Stimulated activated effector memory CD8-positive, alpha-beta T cell treated with anti-CD3 and anti-CD28 coated beads, Interleukin-12 subunit alpha, Interleukin-12 subunit beta, amount 100 ng/mL, for 72 hours (primary cell): ENCODE results near the gene CDK5RAP2.
"Not testable (repeated sequence)": the region's sequence is repeated elsewhere in the genome, so short reads cannot be mapped to it uniquely, and the experiment has no call there.

Source experiments
- ATAC-seq: fragments of 150-1000 bp; cut with Tn5 transposase; 2 replicates; pipeline ENCODE4 v1.10.0; 2021
- DNase-seq, 2 donors: peaks; one replicate each; pipeline ENCODE4 v3.0.0; 2021 to 2022; ENCODE audit warnings: low spot score in 2 of 2
- H3K27ac Mint-ChIP-seq: one replicate; pipeline ENCODE4 v1.8.0; 2022; ENCODE audit warnings: mild to moderate bottlenecking, mixed read lengths
- H3K36me3 Mint-ChIP-seq: one replicate; pipeline ENCODE4 v1.8.0; 2022; ENCODE audit warnings: mild to moderate bottlenecking, mixed read lengths
- H3K4me1 Mint-ChIP-seq: one replicate; pipeline ENCODE4 v1.8.0; 2022; ENCODE audit warnings: mixed read lengths
- H3K4me3 Mint-ChIP-seq: one replicate; pipeline ENCODE4 v1.8.0; 2022; ENCODE audit warnings: mild to moderate bottlenecking, mixed read lengths
- H3K9me3 Mint-ChIP-seq: one replicate; pipeline ENCODE4 v1.8.0; 2022; ENCODE audit warnings: mixed read lengths

CDK5RAP2 gene

DNA sequence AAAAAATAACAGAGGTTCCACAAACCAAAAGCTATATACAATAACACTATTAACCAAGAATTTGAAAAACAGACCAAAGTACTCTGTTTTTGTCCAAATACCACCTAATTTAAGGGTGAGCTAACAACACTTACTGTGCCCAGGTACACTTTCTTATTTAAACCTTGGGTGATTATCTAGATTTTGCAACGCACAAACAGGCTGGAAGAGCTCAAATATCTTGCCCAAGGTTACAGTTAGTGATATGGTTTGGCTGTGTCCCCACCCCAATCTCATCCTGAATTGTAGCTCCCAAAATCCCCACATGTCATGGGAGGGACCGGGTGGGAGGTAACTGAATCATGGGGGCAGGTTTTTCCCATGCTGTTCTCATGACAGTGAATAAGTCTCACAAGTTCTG, 58.9 kb downstream of the CDK5RAP2 start:
- Mint-ChIP-seq H3K36me3 (peaks cover 92% of the 10 kb centered on the region), H3K9me3 (no peaks in the 10 kb centered on the region), H3K4me3 (no peak overlapping the region), H3K27ac (no peak overlapping the region), H3K4me1 (no peaks in the 10 kb centered on the region)
- DNase-seq (no peak), ATAC-seq (no peak)

DNA sequence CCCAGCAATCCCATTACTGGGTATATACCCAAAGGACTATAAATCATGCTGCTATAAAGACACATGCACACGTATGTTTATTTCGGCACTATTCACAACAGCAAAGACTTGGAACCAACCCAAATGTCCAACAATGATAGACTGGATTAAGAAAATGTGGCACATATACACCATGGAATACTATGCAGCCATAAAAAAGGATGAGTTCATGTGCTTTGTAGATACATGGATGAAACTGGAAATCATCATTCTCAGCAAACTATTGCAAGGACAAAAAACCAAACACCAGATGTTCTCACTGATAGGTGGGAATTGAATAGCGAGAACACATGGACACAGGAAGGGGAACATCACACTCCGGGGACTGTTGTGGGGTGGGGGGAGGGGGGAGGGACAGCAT, 64.0 kb downstream of the CDK5RAP2 start:
- H3K4me3 Mint-ChIP-seq, H3K27ac Mint-ChIP-seq: not testable (repeated sequence)

DNA sequence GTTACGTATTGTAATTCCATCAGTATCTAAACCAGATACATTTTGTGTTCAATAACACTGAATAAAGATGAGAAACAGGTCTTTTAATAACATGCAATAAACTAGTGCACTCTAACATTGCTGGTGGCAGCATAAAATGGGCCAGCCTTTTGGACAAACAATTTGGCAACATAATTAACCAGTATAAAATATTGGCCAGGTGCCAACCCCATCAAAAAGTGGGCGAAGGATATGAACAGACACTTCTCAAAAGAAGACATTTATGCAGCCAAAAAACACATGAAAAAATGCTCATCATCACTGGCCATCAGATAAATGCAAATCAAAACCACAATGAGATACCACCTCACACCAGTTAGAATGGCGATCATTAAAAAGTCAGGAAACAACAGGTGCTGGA, 64.5 kb downstream of the CDK5RAP2 start:
- H3K27ac Mint-ChIP-seq, H3K9me3 Mint-ChIP-seq, ATAC-seq: not testable (repeated sequence)

More for the DNA sequence above, 64.0 kb downstream of the CDK5RAP2 start:
- not testable (repeated sequence) for H3K9me3 Mint-ChIP-seq, H3K4me1 Mint-ChIP-seq, ATAC-seq, DNase-seq
- H3K36me3 Mint-ChIP-seq: peaks cover 88% of the 10 kb centered on the region

DNA sequence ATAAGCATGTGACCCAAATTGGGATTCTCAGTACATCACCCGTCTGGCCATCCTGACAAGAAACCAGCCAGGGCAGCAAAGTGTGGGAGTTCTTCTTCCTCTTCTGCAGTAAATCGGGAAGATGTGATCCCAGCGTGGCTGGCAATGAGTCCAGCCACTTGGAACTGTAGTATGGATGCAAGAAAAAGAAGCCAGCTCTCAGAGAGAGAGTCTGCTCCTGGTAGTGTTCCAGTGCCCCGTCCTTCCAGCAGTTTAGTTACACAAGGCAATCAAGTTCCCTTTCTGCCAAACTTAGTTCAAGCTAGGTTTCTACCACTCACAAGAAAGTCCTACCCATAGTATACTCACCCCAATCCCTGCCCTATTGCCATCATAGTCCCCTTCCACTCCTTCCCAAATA, 65.6 kb downstream of the CDK5RAP2 start:
- peaks cover 72% of the 10 kb centered on the region for H3K36me3 Mint-ChIP-seq
- H3K4me1 Mint-ChIP-seq: peaks cover 7% of the 10 kb centered on the region
- no peaks in the 10 kb centered on the region for H3K9me3 Mint-ChIP-seq
- no peak overlapping the region for H3K27ac Mint-ChIP-seq
- ATAC-seq (no peak), DNase-seq (no peak)
- no peak overlapping the region for H3K4me3 Mint-ChIP-seq

More for the DNA sequence above, 64.5 kb downstream of the CDK5RAP2 start:
- not testable (repeated sequence) for H3K4me3 Mint-ChIP-seq, DNase-seq, H3K4me1 Mint-ChIP-seq
- peaks cover 83% of the 10 kb centered on the region for H3K36me3 Mint-ChIP-seq

DNA sequence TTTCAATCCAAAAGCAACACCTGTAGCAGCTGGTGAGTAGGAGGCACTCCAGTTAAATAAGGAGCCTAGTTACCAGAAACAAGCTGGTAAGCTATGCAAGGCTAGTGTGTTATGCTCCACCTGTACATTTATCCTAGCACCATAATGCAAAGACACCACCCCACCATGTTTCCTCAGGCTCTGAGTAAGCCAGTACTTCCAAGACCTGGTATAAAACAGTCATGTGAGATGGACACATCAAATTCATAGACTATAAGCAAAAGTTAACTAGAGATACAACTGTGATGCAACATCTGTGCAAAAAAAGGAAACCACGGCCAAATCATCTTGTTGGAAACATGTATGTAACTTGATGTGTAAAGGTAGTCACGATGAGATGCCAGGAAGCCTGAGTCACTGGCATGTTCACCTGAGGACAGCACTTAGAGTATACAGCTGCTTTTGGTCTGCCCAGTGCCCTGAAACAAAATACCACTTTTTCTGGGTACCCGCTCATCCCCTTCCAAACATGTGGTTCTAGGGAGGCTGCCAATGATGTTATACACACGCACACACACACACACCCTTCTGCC, 66.1 kb downstream of the CDK5RAP2 start:
- Mint-ChIP-seq H3K4me3 (no peak overlapping the region), H3K4me1 (peaks cover 7% of the 10 kb centered on the region), H3K9me3 (no peaks in the 10 kb centered on the region), H3K27ac (no peak overlapping the region), H3K36me3 (peaks cover 72% of the 10 kb centered on the region)
- DNase-seq (no peak), ATAC-seq (no peak)

DNA sequence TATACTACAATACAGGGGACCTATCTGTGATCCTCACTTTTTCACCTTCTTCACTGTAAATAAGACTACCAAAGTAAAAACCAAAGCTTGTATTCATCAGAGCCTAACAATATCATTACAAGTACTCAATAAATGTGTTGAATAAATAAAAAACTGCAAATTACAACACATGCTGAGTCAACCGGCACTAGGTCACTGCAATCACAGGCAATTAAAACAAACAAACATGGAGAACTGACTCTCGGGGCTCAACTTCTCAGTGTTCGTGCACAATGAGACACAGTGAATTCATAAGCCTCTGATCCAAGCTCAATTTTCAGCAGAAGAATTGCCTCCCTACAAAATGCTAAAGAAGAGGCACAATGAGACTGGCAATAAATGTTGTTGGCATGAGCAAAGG, 69.2 kb downstream of the CDK5RAP2 start:
- Mint-ChIP-seq H3K9me3 (no peaks in the 10 kb centered on the region), H3K27ac (no peak overlapping the region), H3K4me1 (peaks cover 10% of the 10 kb centered on the region), H3K36me3 (peaks cover 57% of the 10 kb centered on the region), H3K4me3 (no peak overlapping the region)
- DNase-seq: no peak
- ATAC-seq: no peak

DNA sequence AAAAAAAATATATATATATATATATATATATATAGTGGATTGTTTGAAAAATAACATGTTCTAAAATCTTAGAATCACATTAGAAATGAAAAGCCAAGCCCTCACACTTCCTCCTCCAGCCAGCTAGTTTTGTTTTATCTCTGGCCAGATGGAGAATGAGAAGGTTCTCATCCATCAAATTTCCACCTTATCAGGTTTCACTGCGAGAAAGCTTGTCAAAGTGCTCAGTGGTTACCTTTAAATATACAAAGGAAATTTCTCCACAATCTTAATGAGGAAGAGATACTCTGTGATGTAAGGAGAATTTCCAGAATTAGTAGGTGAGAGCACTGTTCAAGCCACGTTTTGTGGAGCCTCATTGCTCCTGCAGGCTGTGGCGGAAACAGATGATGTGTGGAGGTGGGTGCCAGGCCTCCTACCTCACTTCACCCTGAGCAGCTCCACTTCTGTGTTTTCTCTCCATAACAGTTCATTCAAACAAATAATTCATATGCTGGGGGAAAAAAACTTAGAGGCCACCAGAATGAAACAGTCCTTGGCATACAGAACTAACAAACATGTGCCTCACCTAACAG, 71.9 kb downstream of the CDK5RAP2 start:
- no peak overlapping the region for H3K27ac Mint-ChIP-seq
- H3K36me3 Mint-ChIP-seq: peaks cover 36% of the 10 kb centered on the region
- peaks cover 27% of the 10 kb centered on the region for H3K4me1 Mint-ChIP-seq
- no peaks in the 10 kb centered on the region for H3K9me3 Mint-ChIP-seq
- no peak overlapping the region for H3K4me3 Mint-ChIP-seq
- no peak for ATAC-seq
- DNase-seq: no peak

DNA sequence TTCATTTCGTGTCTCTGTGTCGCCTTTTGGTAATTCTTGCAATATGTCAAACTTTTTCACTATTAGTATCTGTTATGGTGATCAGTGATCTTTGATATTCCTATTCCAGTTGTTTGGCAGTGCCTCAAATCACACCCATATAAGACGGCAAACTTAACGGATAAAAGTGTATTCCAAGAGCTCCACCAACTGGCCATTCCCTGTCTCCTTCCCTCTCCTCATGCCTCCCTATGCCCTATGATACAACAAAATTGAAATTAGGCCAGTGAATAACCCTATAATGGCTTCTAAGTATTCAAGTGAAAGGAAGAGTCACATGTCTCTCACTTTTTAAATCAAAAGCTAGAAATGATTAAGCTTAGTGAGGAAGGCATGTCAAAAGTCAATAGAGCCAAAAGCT, 74.8 kb downstream of the CDK5RAP2 start:
- peaks cover 36% of the 10 kb centered on the region for H3K36me3 Mint-ChIP-seq
- no peaks in the 10 kb centered on the region for H3K9me3 Mint-ChIP-seq
- peak overlapping the region; percentile 3 for H3K27ac Mint-ChIP-seq
- H3K4me3 Mint-ChIP-seq: no peak overlapping the region
- ATAC-seq: peak; percentile 28
- DNase-seq: no peak
- H3K4me1 Mint-ChIP-seq: peaks cover 34% of the 10 kb centered on the region

DNA sequence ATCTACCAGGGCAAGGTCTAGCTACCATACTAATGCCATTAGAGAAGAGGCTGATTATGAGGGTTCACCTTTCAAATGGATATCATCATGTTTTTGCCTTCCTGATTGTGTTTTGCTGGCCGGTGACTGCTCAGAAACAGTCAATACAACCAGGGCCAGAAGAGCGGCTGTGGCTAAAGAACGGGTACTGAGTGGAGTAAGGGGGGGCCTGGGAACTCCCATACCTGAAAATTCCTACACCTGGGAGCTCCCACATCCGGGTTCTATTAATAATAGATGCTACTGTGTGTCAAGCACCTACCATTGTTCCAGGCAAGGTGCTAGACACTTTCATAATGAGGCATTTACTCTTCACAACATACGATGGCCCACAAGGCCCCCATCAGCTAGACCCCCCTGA, 79.2 kb downstream of the CDK5RAP2 start:
- no peak overlapping the region for H3K27ac Mint-ChIP-seq
- no peak for ATAC-seq
- no peaks in the 10 kb centered on the region for H3K9me3 Mint-ChIP-seq
- peaks cover 22% of the 10 kb centered on the region for H3K36me3 Mint-ChIP-seq
- no peak overlapping the region for H3K4me3 Mint-ChIP-seq
- peaks cover 30% of the 10 kb centered on the region for H3K4me1 Mint-ChIP-seq
- DNase-seq: no peak

DNA sequence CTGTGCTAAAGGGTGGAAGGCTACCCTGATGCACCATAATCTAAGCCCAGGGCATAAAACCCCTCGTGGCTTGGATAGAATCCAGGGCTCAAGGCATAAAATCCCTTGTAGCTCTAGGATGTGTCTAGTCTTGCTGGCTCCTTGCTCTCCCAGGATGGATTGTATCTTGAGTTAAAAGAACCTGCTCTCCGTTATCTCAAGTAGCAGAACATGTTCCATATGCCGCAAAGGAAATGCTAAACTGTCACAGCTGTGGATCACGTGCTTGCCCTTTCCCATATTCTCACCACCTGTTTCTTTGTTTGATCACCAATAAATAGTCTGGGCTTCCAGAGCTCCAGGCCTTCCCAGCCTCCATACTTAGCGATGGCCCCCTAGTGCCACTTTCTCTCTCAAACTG, 82.1 kb downstream of the CDK5RAP2 start:
- ATAC-seq, H3K27ac Mint-ChIP-seq, H3K9me3 Mint-ChIP-seq, H3K4me3 Mint-ChIP-seq, DNase-seq: not testable (repeated sequence)
- Mint-ChIP-seq H3K4me1 (peaks cover 13% of the 10 kb centered on the region), H3K36me3 (peaks cover 20% of the 10 kb centered on the region)

DNA sequence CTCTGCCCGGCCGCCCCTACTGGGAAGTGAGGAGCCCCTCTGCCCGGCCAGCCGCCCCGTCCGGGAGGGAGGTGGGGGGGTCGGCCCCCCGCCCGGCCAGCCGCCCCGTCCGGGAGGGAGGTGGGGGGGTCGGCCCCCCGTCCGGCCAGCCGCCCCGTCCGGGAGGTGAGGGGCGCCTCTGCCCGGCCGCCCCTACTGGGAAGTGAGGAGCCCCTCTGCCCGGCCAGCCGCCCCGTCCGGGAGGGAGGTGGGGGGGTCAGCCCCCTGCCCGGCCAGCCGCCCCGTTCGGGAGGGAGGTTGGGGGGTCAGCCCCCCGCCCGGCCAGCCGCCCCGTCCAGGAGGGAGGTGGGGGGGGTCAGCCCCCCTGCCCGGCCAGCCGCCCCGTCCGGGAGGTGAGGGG, 83.5 kb downstream of the CDK5RAP2 start:
- ATAC-seq, H3K27ac Mint-ChIP-seq: not testable (repeated sequence)
- peaks cover 13% of the 10 kb centered on the region for H3K36me3 Mint-ChIP-seq

DNA sequence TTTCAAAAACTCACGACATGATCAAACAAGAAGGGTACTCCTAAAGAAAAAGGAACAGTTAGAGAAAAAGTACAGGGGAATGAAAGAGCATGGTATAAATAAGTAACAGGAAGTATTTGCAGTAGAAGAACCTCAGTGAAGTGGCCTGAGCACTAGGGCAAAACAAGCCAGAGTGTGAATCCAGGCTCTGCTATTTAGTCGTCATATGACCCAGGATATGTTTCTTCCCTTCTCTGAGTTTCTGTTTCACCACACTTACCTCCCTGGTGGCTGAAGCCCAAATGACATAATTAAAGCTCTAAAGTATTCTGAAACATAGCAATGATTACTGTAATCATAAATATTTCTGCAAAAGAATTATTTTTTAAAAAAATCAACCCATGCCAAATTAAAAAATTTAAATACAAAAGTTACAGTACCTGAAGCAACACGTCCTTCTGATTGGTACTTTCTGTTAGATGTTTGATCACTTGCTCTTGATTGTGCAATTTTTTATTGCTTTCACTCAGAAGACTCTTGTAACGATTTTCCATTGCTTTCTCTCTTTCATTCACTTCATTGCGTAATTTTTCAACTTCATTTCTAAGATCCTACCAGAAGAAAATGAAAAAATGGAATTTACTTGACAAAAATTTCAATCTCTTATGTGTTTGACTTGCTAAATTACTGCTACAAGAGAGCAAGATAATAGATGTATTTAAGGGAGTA, 88.9 kb downstream of the CDK5RAP2 start:
- Mint-ChIP-seq H3K9me3 (peaks cover 3% of the 10 kb centered on the region), H3K4me1 (peaks cover 6% of the 10 kb centered on the region), H3K27ac (no peak overlapping the region), H3K36me3 (peaks cover 60% of the 10 kb centered on the region), H3K4me3 (no peak overlapping the region)
- ATAC-seq (no peak), DNase-seq (no peak)

More for the DNA sequence above, 83.5 kb downstream of the CDK5RAP2 start:
- not testable (repeated sequence) for H3K9me3 Mint-ChIP-seq, DNase-seq, H3K4me3 Mint-ChIP-seq
- peaks cover 13% of the 10 kb centered on the region for H3K4me1 Mint-ChIP-seq

DNA sequence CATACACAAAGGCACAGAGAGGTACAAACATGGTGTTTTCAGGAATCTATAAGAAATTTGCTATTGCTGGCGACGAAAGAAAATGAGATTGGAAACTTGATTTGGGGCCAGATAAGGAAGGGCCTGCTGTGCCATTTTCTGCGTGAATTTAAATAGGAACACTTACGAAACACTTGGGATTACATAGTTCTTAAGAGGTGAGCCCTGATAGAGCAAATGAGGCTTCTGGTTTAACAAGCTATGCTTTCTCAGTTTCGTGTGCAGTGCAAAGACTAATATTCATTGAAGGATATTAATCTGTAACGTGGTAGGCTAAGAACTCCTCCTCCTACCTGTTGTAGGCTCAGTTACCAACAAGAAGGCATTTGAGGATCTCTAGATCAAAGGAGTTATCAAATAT, 93.1 kb downstream of the CDK5RAP2 start:
- Mint-ChIP-seq H3K9me3 (no peaks in the 10 kb centered on the region), H3K36me3 (peaks cover 92% of the 10 kb centered on the region), H3K4me1 (no peaks in the 10 kb centered on the region), H3K4me3 (no peak overlapping the region), H3K27ac (no peak overlapping the region)
- DNase-seq: no peak
- ATAC-seq: no peak

DNA sequence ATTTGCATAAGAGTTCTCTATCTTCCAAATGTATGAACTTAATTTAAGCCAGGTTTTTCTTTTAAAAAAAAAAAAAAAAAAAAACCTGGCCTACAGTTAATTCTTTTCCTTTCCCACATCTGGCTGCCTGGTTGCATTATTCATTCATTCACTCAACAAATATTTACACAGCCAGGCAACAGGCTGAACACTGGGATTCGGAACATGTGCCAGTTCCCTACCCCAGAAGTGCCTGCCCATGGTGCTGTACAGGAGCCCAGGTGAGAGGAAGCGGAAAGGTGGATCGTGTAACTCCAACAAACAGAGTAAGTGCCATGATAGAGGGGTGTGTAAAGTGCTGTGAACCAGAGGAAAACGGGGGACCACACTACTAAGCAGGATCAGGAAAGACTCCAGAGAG, 93.6 kb downstream of the CDK5RAP2 start:
- Mint-ChIP-seq H3K9me3 (no peaks in the 10 kb centered on the region), H3K36me3 (peaks cover 94% of the 10 kb centered on the region), H3K4me1 (no peaks in the 10 kb centered on the region), H3K4me3 (no peak overlapping the region), H3K27ac (no peak overlapping the region)
- ATAC-seq (no peak), DNase-seq (no peak)

DNA sequence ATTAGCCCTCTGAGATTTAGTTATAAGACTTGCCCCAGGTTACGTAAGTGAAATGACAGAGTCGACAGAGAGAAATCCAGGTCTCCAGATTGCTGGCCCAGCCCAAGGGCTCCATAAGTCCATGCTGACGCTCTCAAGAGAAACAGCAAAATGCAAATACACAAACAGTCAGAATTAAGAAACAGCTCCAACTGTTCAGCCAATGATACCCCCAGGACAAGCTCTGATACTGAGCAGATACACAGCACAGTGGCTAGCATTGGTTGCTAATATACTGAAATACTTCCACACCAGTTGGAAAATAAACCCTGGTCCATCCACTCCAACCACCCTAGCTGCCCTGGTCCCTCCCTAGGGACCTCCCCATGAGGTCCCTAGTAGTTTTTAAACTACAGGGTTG, 94.2 kb downstream of the CDK5RAP2 start:
- H3K4me3 Mint-ChIP-seq: no peak overlapping the region
- H3K9me3 Mint-ChIP-seq: no peaks in the 10 kb centered on the region
- DNase-seq (no peak), ATAC-seq (no peak)
- H3K36me3 Mint-ChIP-seq: peaks cover 94% of the 10 kb centered on the region
- no peaks in the 10 kb centered on the region for H3K4me1 Mint-ChIP-seq
- H3K27ac Mint-ChIP-seq: no peak overlapping the region

DNA sequence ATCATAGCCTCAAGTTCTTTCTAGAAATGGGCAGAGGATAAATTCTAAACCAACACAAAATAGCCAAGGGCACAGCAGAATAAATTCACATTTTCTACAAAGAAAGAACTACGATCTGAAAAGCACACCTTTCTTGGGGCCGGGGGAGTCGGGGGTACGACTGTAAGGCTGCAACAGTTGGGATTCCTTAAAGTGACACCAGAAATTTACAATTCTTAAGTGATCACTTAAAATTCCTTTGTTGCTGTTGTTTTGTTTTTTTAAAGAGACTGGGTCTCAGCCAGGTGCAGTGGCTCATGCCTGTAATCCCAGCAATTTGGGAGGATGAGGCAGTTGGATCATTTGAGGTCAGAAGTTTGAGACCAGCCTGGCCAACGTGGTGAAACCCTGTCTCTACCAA, 95.8 kb downstream of the CDK5RAP2 start:
- H3K4me1 Mint-ChIP-seq: no peaks in the 10 kb centered on the region
- H3K9me3 Mint-ChIP-seq: no peaks in the 10 kb centered on the region
- DNase-seq (no peak), ATAC-seq (no peak)
- H3K4me3 Mint-ChIP-seq: no peak overlapping the region
- peaks cover 83% of the 10 kb centered on the region for H3K36me3 Mint-ChIP-seq
- H3K27ac Mint-ChIP-seq: no peak overlapping the region
